Activated T-cell treated with anti-CD3 and anti-CD28 coated beads for 24 hours (primary cell): Measurements from ENCODE around the gene BPGM.
"Not testable (repeated sequence)": the region's sequence is repeated elsewhere in the genome, so short reads cannot be mapped to it uniquely, and the experiment has no call there.

ENCODE experiments used
- DNase-seq: peaks from one replicate; pipeline ENCODE4 v3.0.0-alpha.2; 2020; ENCODE audit warnings: low read depth

The BPGM gene

GRCh38 chr7:134632052-134632451 is 14.6 kb upstream of the BPGM start:
- no peak for DNase-seq

DNA sequence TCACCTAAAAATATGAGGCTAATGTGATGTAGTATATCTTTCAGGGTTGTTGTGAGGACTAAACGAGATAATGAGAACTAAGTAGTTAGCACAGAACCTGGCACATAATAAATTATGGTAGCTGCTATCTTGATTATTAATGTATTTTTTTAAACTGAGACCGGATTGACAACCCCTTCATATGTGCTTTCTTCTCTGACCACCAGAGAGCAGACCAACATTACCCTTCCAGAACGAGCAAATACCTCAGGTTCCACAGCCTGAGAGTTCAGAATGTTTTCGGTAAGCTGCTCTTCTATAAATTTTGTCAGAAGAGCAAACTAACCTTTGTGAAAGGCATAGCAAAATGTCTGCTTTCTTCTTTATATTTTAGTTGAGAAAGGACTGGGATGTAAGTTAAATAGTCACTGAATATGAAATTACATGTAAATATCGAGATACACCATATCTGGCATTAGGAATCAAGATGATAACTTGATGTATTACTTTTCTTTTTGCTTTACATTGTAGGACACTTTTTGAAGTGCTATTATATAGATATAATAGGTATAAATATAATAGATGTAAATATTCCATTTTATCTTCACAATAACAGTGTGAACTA is 13.6 kb upstream of the BPGM start:
- no peak for DNase-seq

DNA sequence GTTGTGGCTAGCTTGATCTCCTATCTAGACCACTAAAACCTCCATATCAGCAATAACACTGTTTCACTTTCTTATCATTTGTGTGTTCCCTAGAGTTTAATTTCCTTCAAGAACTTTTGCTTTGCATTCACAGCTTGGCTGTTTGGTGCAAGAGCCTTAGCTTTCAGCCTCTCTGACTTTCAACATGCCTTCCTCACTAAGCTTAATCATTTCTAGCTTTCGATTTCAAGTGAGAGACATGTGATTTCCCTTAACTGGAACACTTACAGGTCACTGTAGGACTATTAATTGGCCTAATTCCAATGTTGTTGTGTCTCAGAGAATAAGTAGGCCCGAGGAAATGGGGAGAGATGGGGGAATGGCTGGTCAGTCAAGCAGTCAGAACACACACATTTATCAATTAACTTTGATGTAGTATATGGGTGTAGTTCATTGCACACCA is 10.6 kb upstream of the BPGM start:
- no peak for DNase-seq

GRCh38 chr7:134637441-134637840 is 9.2 kb upstream of the BPGM start:
- no peak for DNase-seq

GRCh38 chr7:134637934-134638719 is 8.5 kb upstream of the BPGM start:
- DNase-seq, result no peak

- no peak for DNase-seq
Measured at GRCh38 chr7:134639061-134639460, 7.6 kb upstream of the BPGM start.

DNA sequence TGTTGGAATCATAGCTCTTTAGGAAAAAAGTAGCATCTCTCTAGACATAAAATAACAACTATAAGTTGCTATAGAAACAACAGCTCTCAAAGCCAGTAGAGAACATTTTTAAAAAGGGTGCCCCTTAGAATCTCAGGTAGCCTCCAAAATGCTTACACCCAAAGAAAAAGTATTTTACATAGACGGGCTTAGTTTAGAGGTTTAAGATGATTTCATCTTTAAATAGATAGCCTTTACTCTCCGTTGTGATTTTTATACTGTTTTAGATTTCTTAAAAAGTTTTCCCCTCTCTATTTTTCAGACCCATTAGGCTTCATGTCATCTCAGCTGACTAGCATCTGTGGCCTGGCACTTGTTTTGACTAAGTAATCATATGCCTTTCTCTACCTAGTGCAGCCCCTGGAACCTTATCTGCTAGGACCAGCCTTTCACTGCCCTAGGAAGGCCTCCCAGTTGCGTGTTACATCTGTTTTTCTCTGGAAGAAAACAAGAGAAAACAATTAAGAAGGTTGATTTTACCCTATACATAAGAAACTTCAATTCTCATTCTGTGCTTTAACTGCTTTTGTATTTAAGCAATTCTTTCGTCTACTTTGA is 6.9 kb upstream of the BPGM start:
- DNase-seq, result no peak

- DNase-seq, result no peak
Measured at GRCh38 chr7:134640842-134641715, 5.6 kb upstream of the BPGM start.

- DNase-seq, result not testable (repeated sequence)
Measured at GRCh38 chr7:134641981-134642380, 4.7 kb upstream of the BPGM start.

DNA sequence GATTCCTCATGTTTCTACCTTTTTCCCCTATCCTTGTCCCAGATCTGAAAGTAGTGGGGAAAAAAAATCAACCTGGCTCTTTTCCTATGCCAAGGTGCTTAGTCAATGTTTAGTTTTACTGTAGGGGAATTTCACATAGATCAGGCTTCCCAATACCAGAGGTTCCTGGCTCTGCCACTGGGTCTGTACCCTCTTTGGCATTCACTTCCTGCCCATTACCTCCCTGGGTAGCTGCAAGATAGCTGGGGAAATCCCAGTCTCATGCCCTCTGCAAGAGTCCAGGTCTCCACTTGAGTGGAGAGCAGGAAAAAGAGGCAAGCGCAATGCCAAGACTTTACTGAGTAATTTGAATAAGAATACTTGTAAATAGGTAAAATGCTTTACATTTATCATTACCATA is 3.5 kb upstream of the BPGM start:
- no peak for DNase-seq

- no peak for DNase-seq
Measured at GRCh38 chr7:134645478-134645877, 1.2 kb upstream of the BPGM start.

- DNase-seq, result no peak
Measured at GRCh38 chr7:134645935-134646334, 718 bp upstream of the BPGM start.

DNA sequence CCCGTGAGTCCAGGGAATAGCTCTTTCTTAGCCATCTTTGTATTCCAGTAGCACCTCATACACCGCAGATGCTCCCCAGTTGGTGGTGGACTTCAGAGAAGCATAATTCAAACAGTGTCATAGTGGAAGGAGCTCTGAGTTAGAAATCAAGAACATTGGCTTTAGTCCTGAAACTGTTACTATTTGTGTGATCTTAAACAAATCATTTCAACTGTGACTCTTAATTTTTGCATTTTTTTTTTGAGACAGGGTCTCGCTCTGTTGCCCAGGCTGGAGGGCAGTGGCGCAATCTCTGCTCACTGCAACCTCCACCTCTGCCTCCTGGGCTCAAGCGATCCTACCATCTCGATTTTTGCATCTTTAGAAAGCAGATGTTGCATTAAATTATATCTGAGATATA is 1.8 kb downstream of the BPGM start:
- no peak for DNase-seq

DNA sequence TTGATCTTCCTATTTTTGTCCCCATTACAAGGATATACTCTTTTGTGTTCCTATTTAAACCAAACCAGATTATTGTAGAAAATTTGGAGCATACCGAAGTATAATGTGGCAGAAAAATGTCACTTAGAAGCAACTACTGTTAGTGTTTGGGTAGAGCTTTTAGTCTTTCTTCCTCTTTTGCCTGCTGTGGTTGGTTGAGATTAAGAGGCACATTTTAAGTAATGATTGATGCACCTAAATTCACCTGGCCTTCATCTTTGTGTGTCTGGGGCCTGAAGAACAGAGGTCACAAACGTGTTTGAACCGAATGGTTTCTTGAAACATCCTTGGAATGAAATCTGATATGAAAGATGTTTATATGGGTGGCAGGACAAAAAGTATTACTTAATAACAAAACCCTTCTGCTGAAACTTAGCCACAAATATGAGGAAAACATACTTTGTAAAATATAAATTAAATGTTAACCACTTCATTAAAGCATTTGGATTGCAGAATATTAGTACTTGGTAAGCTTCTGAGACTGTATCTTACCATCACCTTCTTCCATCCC is 2.6 kb downstream of the BPGM start:
- DNase-seq, result no peak

DNA sequence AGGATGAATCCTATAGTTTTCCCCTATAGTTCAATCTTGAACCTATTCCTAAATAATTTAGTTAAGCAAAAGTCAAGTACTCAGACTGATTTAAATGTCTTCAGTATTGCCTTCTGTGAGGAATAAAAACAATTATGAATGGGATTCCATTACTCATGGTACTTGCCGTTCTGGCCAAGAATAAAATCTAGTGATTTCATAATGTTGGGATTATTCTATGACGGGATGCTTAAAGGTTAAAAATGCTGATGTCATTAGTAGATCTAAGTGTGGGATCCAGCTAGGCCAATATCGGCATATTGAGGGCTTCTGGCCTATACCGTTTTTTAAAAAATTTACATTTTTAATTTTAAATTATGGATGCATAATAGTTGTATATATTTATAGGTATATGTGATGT is 5.3 kb downstream of the BPGM start:
- no peak for DNase-seq

DNA sequence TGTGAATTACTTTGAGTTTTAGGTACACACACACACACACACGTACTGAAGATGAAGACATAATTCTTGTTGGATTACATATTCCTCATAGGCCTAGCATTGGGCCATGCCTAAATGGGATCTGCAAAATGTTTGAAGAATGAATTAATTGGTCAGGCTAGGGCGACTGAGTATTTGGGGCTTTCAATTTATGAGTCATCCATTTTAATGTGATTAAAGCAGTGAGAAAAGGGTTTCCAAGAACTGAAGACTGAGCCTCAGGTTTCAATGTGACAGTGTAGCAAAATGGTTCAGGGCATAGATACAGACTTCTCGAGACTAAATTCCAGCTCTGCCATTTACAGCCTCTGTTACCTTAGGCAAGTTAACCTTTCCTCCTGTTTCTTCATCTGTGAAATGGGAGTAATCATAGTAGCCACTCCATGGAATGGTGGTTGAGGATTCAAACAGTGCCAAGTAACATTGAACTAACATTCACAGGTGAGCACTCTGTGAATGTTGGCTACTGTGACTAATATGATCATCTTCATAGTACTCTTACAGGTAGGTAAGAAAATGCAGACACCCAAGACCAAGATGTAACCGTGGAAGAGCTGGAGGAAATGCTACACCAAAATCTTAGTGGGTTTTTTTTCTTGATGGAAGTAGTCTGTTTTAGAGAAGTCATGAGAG is 7.6 kb downstream of the BPGM start:
- no peak for DNase-seq

DNA sequence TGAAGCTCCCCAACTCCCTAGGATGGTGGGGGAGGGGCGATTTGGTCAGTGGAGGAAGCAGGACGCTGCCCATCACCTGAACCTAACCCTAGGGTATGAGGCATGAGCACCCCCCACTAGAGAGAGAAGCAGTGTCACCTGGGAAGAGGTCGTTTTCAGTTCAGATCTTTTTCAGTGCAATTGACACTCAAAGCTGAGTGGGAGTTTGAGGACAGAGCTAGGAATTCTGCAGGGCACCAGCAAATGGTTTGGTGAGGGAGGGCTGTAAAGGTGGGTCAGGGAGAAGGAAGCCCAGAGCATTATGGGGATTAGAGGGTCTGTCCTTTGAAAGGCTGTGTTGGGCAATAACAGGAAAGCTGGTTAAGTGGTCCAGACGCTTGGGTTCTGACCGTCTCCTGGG is 10.9 kb downstream of the BPGM start:
- no peak for DNase-seq

DNA sequence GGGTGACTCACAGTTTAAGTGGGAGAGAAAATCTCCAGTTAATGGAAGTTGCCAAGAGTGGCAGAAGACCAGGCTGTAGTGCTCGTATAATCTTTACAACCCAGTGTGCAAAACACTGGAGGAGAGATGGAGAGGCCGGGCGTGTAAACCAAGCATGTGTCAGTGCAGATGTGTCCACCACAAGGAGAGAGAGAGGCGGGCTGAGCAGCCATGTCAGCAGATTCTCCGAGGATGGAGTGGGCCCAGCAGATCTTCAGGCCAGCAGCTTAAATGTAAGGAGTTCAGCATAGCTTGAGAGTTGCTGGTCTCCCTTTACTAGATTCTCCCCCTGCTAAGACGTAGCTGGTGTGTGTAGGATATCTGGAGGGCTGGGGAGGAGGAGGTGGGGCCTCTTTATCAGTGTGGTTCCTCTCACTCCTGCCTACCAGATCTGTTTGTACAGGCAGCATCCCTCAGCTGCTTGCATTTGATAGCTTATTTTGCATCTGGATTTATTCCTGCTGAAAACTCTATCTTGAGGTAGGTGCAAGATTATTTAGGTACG is 13.7 kb downstream of the BPGM start:
- no peak for DNase-seq

GRCh38 chr7:134660961-134661376 is 14.3 kb downstream of the BPGM start:
- DNase-seq, result no peak

DNA sequence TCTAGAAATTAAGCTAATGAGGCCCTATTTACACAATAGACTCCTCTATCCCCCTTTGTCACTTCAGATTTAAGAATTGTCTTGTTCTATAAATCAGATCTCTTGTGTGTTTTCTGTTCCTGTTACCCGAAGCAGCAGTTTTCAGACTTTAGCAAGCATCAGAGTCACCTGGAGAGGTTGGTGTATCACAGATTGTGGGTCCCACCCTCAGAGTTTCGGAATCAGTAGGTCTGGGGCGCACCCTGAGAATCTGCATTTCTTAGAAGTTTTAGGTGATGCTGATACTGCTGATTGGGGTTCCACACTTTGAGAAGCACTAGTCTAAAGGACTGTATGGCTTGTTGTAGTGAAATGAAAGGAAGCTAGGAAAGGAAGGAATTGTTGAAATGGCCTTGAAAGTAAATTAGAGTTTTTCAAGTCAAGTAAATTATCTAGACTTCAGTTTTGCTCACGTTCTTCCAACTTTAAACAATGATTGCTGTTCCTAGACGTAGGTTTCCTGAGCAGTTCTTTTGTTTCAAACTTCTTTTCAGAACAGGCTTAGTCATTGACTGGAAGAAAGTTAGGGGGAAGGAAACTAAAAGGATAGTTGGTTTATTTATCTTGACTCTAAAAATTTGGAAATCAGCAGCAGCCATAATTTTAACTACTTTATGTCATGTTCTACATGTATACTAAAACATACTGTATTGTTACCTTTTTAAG is 15.7 kb downstream of the BPGM start:
- DNase-seq, result no peak

DNA sequence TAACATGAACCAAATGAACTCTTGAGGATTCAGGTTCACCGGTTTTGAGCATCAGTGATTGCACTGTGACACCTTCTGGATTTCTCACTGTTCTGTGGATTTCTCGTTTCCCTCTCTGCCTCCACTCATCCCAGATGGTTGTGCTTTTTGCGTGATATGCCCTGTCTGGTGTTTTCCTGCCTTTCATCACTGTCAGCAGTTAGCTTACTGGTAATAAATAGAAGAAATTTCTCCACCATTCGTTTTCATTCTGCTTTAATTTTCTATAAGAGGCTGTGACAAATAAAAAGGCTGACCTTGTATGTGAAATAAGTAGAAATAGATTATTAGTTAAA is 16.2 kb downstream of the BPGM start:
- no peak for DNase-seq
